Esophagus squamous epithelium (tissue), 5 donors: ENCODE data around the gene GPR35. TPM values are rescaled to one million over a fixed set of nuclear protein-coding genes. Genes with fewer than 3 reads are reported as not detected.

Experiments
- DNase-seq: peaks from one replicate; lab custom pipeline; 2025; lab: John Stamatoyannopoulos, UW
- H3K27ac ChIP-seq, 4 donors: fragments of 200-600 bp; sonication (generic); one replicate each; pipeline ENCODE4 v1.5.1; 2016 to 2019; ENCODE audit warnings: mild to moderate bottlenecking in 1 of 4
- H3K27me3 ChIP-seq, 4 donors: fragments of 200-600 bp; sonication (generic); 1 replicate in 3 of 4; 2 replicates in 1 of 4; pipeline versions ENCODE4 v1.5.1 to v1.6.0; 2017 to 2021; ENCODE audit warnings: antibody characterized with exemption in 1 of 4
- H3K36me3 ChIP-seq, 3 donors: fragments of 200-600 bp; sonication (generic); one replicate each; pipeline ENCODE4 v1.5.1; 2016 to 2019
- H3K4me1 ChIP-seq, 3 donors: fragments of 200-600 bp; sonication (generic); one replicate each; pipeline ENCODE4 v1.5.1; 2017 to 2019
- H3K4me3 ChIP-seq, 4 donors: fragments of 200-600 bp; sonication (generic); 1 replicate in 3 of 4; 2 replicates in 1 of 4; pipeline ENCODE4 v1.5.1; 2016 to 2019; ENCODE audit warnings: mild to moderate bottlenecking in 2 of 4, moderate library complexity in 1 of 4
- H3K9me3 ChIP-seq, 3 donors: fragments of 200-600 bp; sonication (generic); one replicate each; pipeline ENCODE4 v1.5.1; 2016 to 2019
- POLR2A ChIP-seq, 4 donors: fragments of 450-650 bp; IDR thresholded peaks; one replicate each; pipeline ENCODE4 v1.6.1; 2017; ENCODE audit warnings: antibody characterized with exemption in 4 of 4, mild to moderate bottlenecking in 4 of 4, moderate library complexity in 3 of 4
- WGBS, 2 donors: methylation state at CpG; one replicate each; pipeline ENCODE4 v1.1.5; 2018; 5-methylcytosine and 5-hydroxymethylcytosine counted together
- intact Hi-C: fragments of 100-400 bp; cut with DNase I; formaldehyde crosslinking; loops from one replicate; pipeline ENCODE4 v1.15.0; 2022
- total RNA-seq, 4 donors: library from RNA; depleted of rRNA; stranded (reverse); fragments of >200 nt; gene quantifications; one replicate each; pipeline ENCODE4 v1.1.0, GENCODE V29; 2016
- TF ChIP-seq, protein P1 (sequence below), 6 experiments: fragments of 450-650 bp in 4 of 6; fragments of 200-600 bp in 2 of 6; sonication (generic) in 2 of 6; IDR thresholded peaks; one replicate each; pipeline ENCODE4 v1.5.1; 2016 to 2019; ENCODE audit warnings: antibody characterized with exemption in 6 of 6, mild to moderate bottlenecking in 4 of 6, moderate library complexity in 4 of 6
- donor health status: DM: yes; HTN: yes; CAD: no.

GPR35 gene
- total RNA-seq, 4 donors from 2014 or later = 0.31 to 3.2 (median 1.3) TPM

DNA sequence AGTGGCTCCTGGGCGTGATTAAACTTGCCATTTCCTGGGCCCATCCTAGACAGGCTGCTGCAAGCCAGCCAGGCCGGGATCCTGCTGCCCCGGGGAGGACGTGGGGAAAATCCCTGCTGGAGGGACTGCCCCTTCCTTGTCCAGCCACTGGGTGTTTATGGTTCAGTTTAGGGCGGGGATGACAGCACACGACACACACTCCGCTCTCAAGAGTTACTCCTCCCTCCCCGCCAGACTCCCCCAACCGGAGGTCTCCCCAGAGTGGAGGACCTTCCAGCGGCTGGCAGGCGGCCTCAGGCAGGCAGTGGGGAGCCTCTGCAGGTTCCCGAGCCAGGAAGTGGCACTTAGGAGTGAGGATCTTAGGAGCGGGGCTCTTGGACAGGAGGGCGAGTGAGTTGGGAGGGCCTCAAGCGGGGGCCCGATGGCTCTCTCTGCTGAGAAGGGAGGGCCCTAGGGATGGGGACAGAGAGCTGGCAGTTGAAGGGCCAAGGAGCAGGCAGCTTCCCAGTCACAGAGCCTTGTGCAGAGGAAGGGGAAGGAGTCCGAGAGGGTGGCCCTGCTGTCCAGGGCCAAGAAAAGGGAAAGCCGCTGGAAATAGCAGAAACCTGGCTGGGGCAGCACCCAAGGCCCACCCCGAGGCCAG is 5.7 kb upstream of the GPR35 start:
- TF ChIP-seq, protein P1, sequence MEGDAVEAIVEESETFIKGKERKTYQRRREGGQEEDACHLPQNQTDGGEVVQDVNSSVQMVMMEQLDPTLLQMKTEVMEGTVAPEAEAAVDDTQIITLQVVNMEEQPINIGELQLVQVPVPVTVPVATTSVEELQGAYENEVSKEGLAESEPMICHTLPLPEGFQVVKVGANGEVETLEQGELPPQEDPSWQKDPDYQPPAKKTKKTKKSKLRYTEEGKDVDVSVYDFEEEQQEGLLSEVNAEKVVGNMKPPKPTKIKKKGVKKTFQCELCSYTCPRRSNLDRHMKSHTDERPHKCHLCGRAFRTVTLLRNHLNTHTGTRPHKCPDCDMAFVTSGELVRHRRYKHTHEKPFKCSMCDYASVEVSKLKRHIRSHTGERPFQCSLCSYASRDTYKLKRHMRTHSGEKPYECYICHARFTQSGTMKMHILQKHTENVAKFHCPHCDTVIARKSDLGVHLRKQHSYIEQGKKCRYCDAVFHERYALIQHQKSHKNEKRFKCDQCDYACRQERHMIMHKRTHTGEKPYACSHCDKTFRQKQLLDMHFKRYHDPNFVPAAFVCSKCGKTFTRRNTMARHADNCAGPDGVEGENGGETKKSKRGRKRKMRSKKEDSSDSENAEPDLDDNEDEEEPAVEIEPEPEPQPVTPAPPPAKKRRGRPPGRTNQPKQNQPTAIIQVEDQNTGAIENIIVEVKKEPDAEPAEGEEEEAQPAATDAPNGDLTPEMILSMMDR (IDR thresholded peaks at IDR 0.05) = no peak
- TF ChIP-seq POLR2A (IDR thresholded peaks at IDR 0.05) = no peak
- H3K36me3 ChIP-seq = no peaks in the 10 kb centered on the region
- DNase-seq = no peak
- WGBS, 2 donors = 39 to 70% methylated on average over 7 to 11 of the region's 19 CpGs
- H3K4me3 ChIP-seq = no peak overlapping the region
- intact Hi-C loops = no loop called here
- H3K27ac ChIP-seq = no peak overlapping the region
- peaks cover 0 to 10% (median 2%) of the 10 kb centered on the region in 3 donors for H3K4me1 ChIP-seq
- H3K9me3 ChIP-seq = no peaks in the 10 kb centered on the region
- no peaks in the 10 kb centered on the region for H3K27me3 ChIP-seq

DNA sequence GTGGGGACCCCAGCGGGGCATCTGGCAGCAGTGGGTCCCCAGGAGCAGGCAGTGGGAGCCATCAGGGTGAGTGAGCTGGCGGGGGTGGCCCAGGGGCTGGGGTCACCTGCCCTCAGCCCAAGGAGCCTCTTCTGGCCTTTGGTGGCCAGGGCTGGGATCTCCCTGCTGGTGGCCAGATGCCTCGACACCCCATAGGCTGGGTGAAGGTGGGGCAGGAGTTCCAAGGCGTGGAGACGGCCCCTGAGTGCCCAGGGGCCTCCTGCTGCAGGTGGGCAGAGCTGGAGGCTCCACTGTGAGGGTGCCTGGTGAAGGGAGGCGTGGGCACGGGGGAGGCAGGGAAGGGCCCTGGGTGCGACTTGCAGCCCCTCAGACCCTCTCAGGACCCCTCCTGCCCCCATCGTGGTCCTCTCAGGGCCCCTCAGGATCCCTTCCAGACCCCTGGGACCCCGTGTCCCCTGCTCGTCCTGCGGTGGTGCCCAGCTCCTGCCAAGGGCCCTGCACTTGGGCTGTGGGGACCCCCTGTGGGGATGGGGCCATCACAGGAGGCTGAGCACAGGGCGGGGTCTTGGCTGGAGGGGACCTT is 5.0 kb upstream of the GPR35 start:
- H3K4me1 ChIP-seq = peaks cover 0 to 16% (median 8%) of the 10 kb centered on the region in 3 donors
- no peak overlapping the region for H3K27ac ChIP-seq
- TF ChIP-seq POLR2A (IDR thresholded peaks at IDR 0.05) = no peak
- TF ChIP-seq, protein P1 (IDR thresholded peaks at IDR 0.05) = no peak
- intact Hi-C loops = no loop called here
- H3K36me3 ChIP-seq = no peaks in the 10 kb centered on the region
- DNase-seq = no peak
- WGBS, 2 donors = 69 to 82% methylated on average over 2 to 5 of the region's 13 CpGs
- peaks cover 0 to 2% (median 0%) of the 10 kb centered on the region in 4 donors for H3K27me3 ChIP-seq
- H3K4me3 ChIP-seq = no peak overlapping the region
- no peaks in the 10 kb centered on the region for H3K9me3 ChIP-seq

DNA sequence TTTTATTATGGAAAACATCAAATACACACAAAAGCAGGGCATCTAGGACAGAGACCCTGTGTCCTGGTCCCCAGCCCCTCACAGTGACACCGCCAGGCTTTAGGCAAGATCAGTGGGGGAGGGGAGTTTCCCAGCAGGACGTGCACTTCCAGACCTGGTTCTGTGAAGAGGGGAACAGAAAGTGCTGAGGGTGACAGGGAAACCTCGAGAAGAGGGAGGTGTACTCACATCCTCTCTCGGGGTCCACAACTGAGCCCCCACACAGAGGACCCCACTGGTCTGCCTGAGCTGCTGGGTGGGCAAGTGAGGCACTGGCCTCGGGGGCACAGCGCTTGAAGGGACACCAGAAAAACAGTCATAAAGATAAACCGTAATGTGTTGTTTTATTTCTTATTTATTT is 4.4 kb upstream of the GPR35 start:
- H3K4me1 ChIP-seq = peaks cover 0 to 21% (median 11%) of the 10 kb centered on the region in 3 donors
- peaks cover 0 to 5% (median 0%) of the 10 kb centered on the region in 4 donors for H3K27me3 ChIP-seq
- TF ChIP-seq, protein P1 (IDR thresholded peaks at IDR 0.05) = no peak
- TF ChIP-seq POLR2A (IDR thresholded peaks at IDR 0.05) = no peak
- H3K36me3 ChIP-seq = no peaks in the 10 kb centered on the region
- 73 to 74% methylated on average over 6 to 7 of the region's 7 CpGs for WGBS, 2 donors
- H3K9me3 ChIP-seq = no peaks in the 10 kb centered on the region
- no peak overlapping the region for H3K4me3 ChIP-seq
- DNase-seq = no peak
- no peak overlapping the region for H3K27ac ChIP-seq
- intact Hi-C loops = no loop called here

DNA sequence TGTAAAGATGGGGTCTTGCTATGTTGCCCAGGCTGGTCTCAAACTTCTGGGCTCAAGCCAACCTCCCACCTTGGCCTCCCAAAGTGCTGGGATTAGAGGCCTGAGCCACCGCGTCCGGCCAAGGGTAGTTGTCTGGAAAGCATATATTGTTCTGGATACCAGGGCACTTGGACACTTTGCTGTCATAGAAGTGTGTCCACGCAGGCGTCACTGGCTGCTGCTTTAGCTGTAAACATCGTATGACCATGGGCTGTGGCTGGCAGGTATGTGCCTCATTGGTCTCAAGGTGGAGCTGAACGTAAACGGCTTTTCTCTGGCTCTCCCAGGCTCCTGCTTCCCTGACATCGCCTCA is 3.2 kb upstream of the GPR35 start:
- Histone ChIP-seq H3K4me3 (no peak overlapping the region), H3K9me3 (no peaks in the 10 kb centered on the region), H3K4me1 (peaks cover 0 to 27% (median 11%) of the 10 kb centered on the region in 3 donors), H3K27me3 (peaks cover 0 to 5% (median 0%) of the 10 kb centered on the region in 4 donors), H3K36me3 (no peaks in the 10 kb centered on the region), H3K27ac (no peak overlapping the region)
- TF ChIP-seq, protein P1 (IDR thresholded peaks at IDR 0.05) = no peak
- no peak for TF ChIP-seq POLR2A (IDR thresholded peaks at IDR 0.05)
- no peak for DNase-seq
- 78 to 79% methylated on average over 7 to 8 of the region's 9 CpGs for WGBS, 2 donors
- intact Hi-C loops = no loop called here

DNA sequence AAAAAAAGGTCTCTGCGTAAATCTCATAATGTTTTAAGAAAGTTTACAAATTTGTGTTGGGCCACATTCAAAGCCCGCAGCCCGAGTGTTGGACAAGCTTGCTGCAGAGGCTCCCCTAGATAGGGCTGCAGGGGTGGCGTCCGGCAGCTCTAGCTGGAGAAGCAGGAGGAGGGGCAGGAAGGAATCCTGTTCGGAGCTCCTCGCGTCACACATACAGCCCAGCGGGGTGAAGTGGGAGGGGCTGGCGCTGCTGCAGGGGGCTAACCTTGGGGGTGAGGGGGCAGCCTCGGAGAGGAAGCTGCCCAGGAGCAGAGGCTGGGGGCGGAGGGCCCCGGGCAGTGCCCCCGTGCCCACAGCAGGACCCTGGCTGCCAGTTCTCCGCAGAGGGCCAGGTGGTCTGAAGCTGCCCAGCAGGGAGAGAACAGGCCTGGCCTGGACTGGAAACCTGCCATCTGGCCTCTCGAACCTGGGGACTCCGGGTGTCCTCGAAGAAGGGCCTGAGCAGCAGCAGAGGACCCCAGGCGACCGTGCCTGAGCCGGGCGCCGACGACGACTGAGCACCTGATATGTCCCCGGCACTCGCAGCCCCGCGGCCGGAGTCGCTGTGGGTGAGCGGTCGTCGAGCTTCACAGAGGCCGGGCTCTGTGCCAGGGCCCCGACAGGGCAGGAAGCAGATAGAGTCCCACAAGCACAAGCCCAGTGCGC is 2.6 kb upstream of the GPR35 start:
- 54 to 62% methylated on average over 11 to 28 of the region's 37 CpGs for WGBS, 2 donors
- intact Hi-C loops = no loop called here
- Histone ChIP-seq H3K27ac (no peak overlapping the region), H3K4me3 (no peak overlapping the region), H3K4me1 (peaks cover 0 to 28% (median 11%) of the 10 kb centered on the region in 3 donors), H3K36me3 (no peaks in the 10 kb centered on the region), H3K27me3 (peaks cover 0 to 5% (median 0%) of the 10 kb centered on the region in 4 donors), H3K9me3 (no peaks in the 10 kb centered on the region)
- TF ChIP-seq POLR2A (IDR thresholded peaks at IDR 0.05) = no peak
- TF ChIP-seq, protein P1 (IDR thresholded peaks at IDR 0.05) = no peak
- DNase-seq = no peak
